Measurements from ENCODE around the gene PEX10. TPM values are rescaled to one million over a fixed set of nuclear protein-coding genes. Genes with fewer than 3 reads are reported as not detected.
"Not testable (repeated sequence)": the region's sequence is repeated elsewhere in the genome, so short reads cannot be mapped to it uniquely, and the experiment has no call there.

PEX10 gene
- total and polyA plus RNA-seq, 10 of the 15 experiments (the other 5 are each of a cell fraction or from before 2014, with no cell fraction given) = 0.24 to 24.9 (median 16.8) TPM; not detected in 1

GRCh38 chr1:2440346-2440745 lies 28.0 kb upstream of the PEX10 start:
- H3K36me3 ChIP-seq (ENCODE audit: control insufficient read depth in 2 of 2, insufficient read depth in 2 of 2, low read length in 1 of 2); RAD21 ChIA-PET (ENCODE audit: unreplicated experiment); H3K9me3 ChIP-seq (replicated peaks; ENCODE audit: control insufficient read depth, insufficient read depth, low read length); H3K27me3 ChIP-seq (replicated peaks in 1 of 2; ENCODE audit: control insufficient read depth in 2 of 2, insufficient read depth in 2 of 2, low read length in 1 of 2); H3K9ac ChIP-seq (ENCODE audit: control insufficient read depth, insufficient read depth, low read length); DNase-seq (ENCODE audit: low read depth, low spot score); FAIRE-seq; POLR2A ChIA-PET; H3K4me2 ChIP-seq (ENCODE audit: control insufficient read depth, insufficient read depth); intact Hi-C loops (cut with micrococcal nuclease; ENCODE audit: unreplicated experiment); in situ Hi-C loops (cut with MboI); SMC1A ChIA-PET (ENCODE audit: uncharacterized antibody, unreplicated experiment); H2AFZ ChIP-seq (ENCODE audit: control insufficient read depth, low read depth, low read length); CTCF ChIA-PET; BruUV-seq (replicated peaks); H4K20me1 ChIP-seq (ENCODE audit: control insufficient read depth, insufficient read depth); ATAC-seq; H3K4me3 ChIP-seq; H3K27ac ChIP-seq (ENCODE audit: control insufficient read depth, insufficient read depth); H3K79me2 ChIP-seq (ENCODE audit: control insufficient read depth, insufficient read depth, low read length): not testable (repeated sequence)
- 86% methylated on average over 22 of the region's 23 CpGs for WGBS (ENCODE audit: insufficient coverage, insufficient replicate concordance, low lambda C conversion rate, missing lambda C conversion rate)
- peaks cover 11% of the 10 kb centered on the region for H3K4me1 ChIP-seq (ENCODE audit: control insufficient read depth, insufficient read depth, low read length)

- ATAC-seq (no peak; the same call in 2 of the 3 replicates), FAIRE-seq (no peak), DNase-seq (ENCODE audit: low read depth, low spot score) (peak; percentile 9)
- Histone ChIP-seq H4K20me1 (ENCODE audit: control insufficient read depth, insufficient read depth) (no peaks in the 10 kb centered on the region), H3K4me3 (no peak overlapping the region), H3K9me3 (replicated peaks; ENCODE audit: control insufficient read depth, insufficient read depth, low read length) (no peaks in the 10 kb centered on the region), H3K36me3 (ENCODE audit: control insufficient read depth in 2 of 2, insufficient read depth in 2 of 2, low read length in 1 of 2) (no peaks in the 10 kb centered on the region), H2AFZ (ENCODE audit: control insufficient read depth, low read depth, low read length) (no peak overlapping the region), H3K4me2 (ENCODE audit: control insufficient read depth, insufficient read depth) (peak overlapping the region; percentile 60), H3K9ac (ENCODE audit: control insufficient read depth, insufficient read depth, low read length) (no peak overlapping the region), H3K79me2 (ENCODE audit: control insufficient read depth, insufficient read depth, low read length) (no peaks in the 10 kb centered on the region), H3K27ac (ENCODE audit: control insufficient read depth, insufficient read depth) (no peak overlapping the region), H3K27me3 (replicated peaks in 1 of 2; ENCODE audit: control insufficient read depth in 2 of 2, insufficient read depth in 2 of 2, low read length in 1 of 2) (peaks cover 2 to 3% of the 10 kb centered on the region in 2 experiments; a peak in 3 of 4 replicates), H3K4me1 (ENCODE audit: control insufficient read depth, insufficient read depth, low read length) (peaks cover 11% of the 10 kb centered on the region)
- ChIA-PET CTCF (no interaction called here), RAD21 (ENCODE audit: unreplicated experiment) (no interaction called here), SMC1A (ENCODE audit: uncharacterized antibody, unreplicated experiment) (no interaction called here), POLR2A (no interaction called here)
- 0 out of 2 replicates have a peak, but pooled peaks have one; percentile 30 for TF ChIP-seq MEF2A (IDR thresholded peaks at IDR 0.05; ENCODE audit: insufficient read depth, low read depth, low read length)
- TF ChIP-seq POU2F2 (IDR thresholded peaks at IDR 0.05; ENCODE audit: borderline replicate concordance, low read depth, low read length) = no peak
- TF ChIP-seq IKZF1 (conservative IDR thresholded peaks at IDR 0.05) = no peak
- peak; percentile 86 to 91 for TF ChIP-seq BHLHE40 (IDR thresholded peaks at IDR 0.05; ENCODE audit: borderline replicate concordance in 1 of 2, low read depth in 2 of 2, low read length in 1 of 2)
- intact Hi-C loops (cut with micrococcal nuclease; ENCODE audit: unreplicated experiment) = no loop called here
- no TSS peak for BruUV-seq (replicated peaks)
- in situ Hi-C loops (cut with MboI) = no loop called here
- 4% methylated on average over 15 of the region's 15 CpGs for WGBS (ENCODE audit: insufficient coverage, insufficient replicate concordance, low lambda C conversion rate, missing lambda C conversion rate)
These were observed 27.0 kb upstream of the PEX10 start for GRCh38 chr1:2439369-2439768.
